ENCODE results near the gene KAT7. TPM values are rescaled to one million over a fixed set of nuclear protein-coding genes. Genes with fewer than 3 reads are reported as not detected.

Gene KAT7
- total RNA-seq = 29.1 and 40.6 TPM in 2 replicates

GRCh38 chr17:49788478-49789242, at the start of gene KAT7:
KAT7 (plus strand) TSS chr17:49788681; CDS start chr17:49788835, 154 bp downstream.

GRCh38 chr17:49763735-49764558, 24.5 kb upstream of the KAT7 start, which contains the start of gene FAM117A:
FAM117A (minus strand) TSS chr17:49764131; CDS start chr17:49764087, 44 bp downstream.

GRCh38 chr17:49848019-49848473, 59.6 kb downstream of the KAT7 start, which contains the start of gene TAC4:
TAC4 (minus strand) TSS chr17:49848069; CDS start chr17:49848017, 52 bp downstream.

Other genes starting within 250 kb of the KAT7 start
- 0.11 and 0.37 TPM in 2 replicates for gene NXPH3, start 212.8 kb upstream of the KAT7 start, total RNA-seq
- gene SPOP, start 110.6 kb upstream of the KAT7 start, total RNA-seq = 61.4 and 98.7 TPM in 2 replicates
- 60.6 and 63.2 TPM in 2 replicates for gene SLC35B1, start 80.7 kb upstream of the KAT7 start, total RNA-seq
- 1.1 and 1.2 TPM in 2 replicates for gene FAM117A, start 24.6 kb upstream of the KAT7 start, total RNA-seq
- gene TAC4, start 59.4 kb downstream of the KAT7 start, total RNA-seq = not detected in 2 replicates
- not detected in 2 replicates for gene DLX4, start 180.5 kb downstream of the KAT7 start, total RNA-seq
- not detected in 2 replicates for gene DLX3, start 206.5 kb downstream of the KAT7 start, total RNA-seq

Data from uterine smooth muscle cell (primary cell).